Panc1 (cell line): ENCODE results near the gene USP24. TPM values are rescaled to one million over a fixed set of nuclear protein-coding genes. Genes with fewer than 3 reads are reported as not detected.

Experiments
- ATAC-seq: fragments of 200-7000 bp; cut with Tn5 transposase; 2 replicates; pipeline ENCODE4 v1.9.1; 2020; ENCODE audit warnings: mild to moderate bottlenecking, moderate library complexity
- BruUV-seq: library from RNA; stranded (reverse); fragments of 400-500 nt; replicated peaks from 2 replicates; lab custom pipeline; 2021; lab: Mats Ljungman, UMichigan
- CTCF ChIA-PET: fragments of 300-600 bp; sonication (Branson Sonifier 250); formaldehyde crosslinking; loops from one replicate; lab custom pipeline; 2022; ENCODE audit warnings: antibody characterized with exemption; lab: Charles Lee
- POLR2A ChIA-PET: fragments of 300-600 bp; sonication (Branson Sonifier 250); formaldehyde crosslinking; loops from one replicate; lab custom pipeline; 2022; ENCODE audit warnings: antibody characterized with exemption; lab: Charles Lee
- DNase-seq: peaks from one replicate; pipeline ENCODE4 v3.0.0-alpha.2; 2010; ENCODE audit warnings: low read depth, low spot score
- H3K27ac ChIP-seq: 2 replicates; pipeline ENCODE4 v1.5.1; 2011; ENCODE audit warnings: mild to moderate bottlenecking, low read length, inconsistent platforms
- H3K27me3 ChIP-seq: fragments of 200-500 bp; sonication (Bioruptor generic); 2 replicates; pipeline ENCODE4 v1.6.0; 2014; ENCODE audit warnings: low read length, inconsistent platforms; ENCODE audit not compliant: control insufficient read depth, insufficient read depth
- H3K36me3 ChIP-seq: fragments of 200-500 bp; sonication (Bioruptor generic); 2 replicates; pipeline ENCODE4 v1.5.1; 2014; ENCODE audit warnings: inconsistent platforms, mild to moderate bottlenecking, low read length, moderate library complexity; ENCODE audit not compliant: control insufficient read depth, insufficient read depth
- H3K4me1 ChIP-seq: 2 replicates; pipeline ENCODE4 v1.5.1; 2011; ENCODE audit warnings: inconsistent platforms, mild to moderate bottlenecking, low read length, moderate library complexity; ENCODE audit not compliant: control insufficient read depth, insufficient read depth
- H3K4me3 ChIP-seq, 2 experiments: 2 replicates each; pipeline ENCODE4 v1.5.1; 2011 to 2012; ENCODE audit warnings: low read depth in 2 of 2, low read length in 2 of 2, mild to moderate bottlenecking in 2 of 2, inconsistent platforms in 1 of 2, moderate library complexity in 1 of 2
- H3K9me3 ChIP-seq: fragments of 200-500 bp; sonication (Bioruptor generic); 2 replicates; pipeline ENCODE4 v1.5.1; 2014; ENCODE audit warnings: low read depth, mild to moderate bottlenecking, inconsistent platforms, low read length, moderate library complexity; ENCODE audit not compliant: control insufficient read depth, insufficient read depth
- CTCF ChIP-seq: fragments of 450-650 bp; IDR thresholded peaks from 2 replicates; pipeline ENCODE4 v1.5.1; 2017; ENCODE audit warnings: mild to moderate bottlenecking
- POLR2AphosphoS5 ChIP-seq: IDR thresholded peaks from 2 replicates; pipeline ENCODE4 v1.6.1; 2012; ENCODE audit warnings: mild to moderate bottlenecking, low read depth, low read length, moderate library complexity
- REST ChIP-seq, 2 experiments: IDR thresholded peaks; 2 replicates each; pipeline ENCODE4 v1.6.1; 2011 to 2012; ENCODE audit warnings: low read depth in 2 of 2, control low read depth in 1 of 2, low read length in 1 of 2, mild to moderate bottlenecking in 1 of 2, moderate library complexity in 1 of 2; ENCODE audit not compliant: insufficient read depth in 1 of 2
- SIN3A ChIP-seq: IDR thresholded peaks from 2 replicates; pipeline ENCODE4 v1.6.1; 2012; ENCODE audit warnings: low read depth, mild to moderate bottlenecking, low read length, moderate library complexity, borderline replicate concordance; ENCODE audit not compliant: insufficient read depth
- TCF7L2 ChIP-seq: IDR thresholded peaks from 2 replicates; pipeline ENCODE4 v1.6.1; 2011; ENCODE audit warnings: mild to moderate bottlenecking, low read depth, low read length, inconsistent platforms
- in situ Hi-C: cut with HindIII; loops from 2 replicates; pipeline ENCODE4 v1.10.0; 2016; ENCODE audit warnings: low sequenced_read_pairs, low pct_unique_long_range_greater_than_20kb
- intact Hi-C: fragments of 100-400 bp; cut with micrococcal nuclease; formaldehyde crosslinking; loops from one replicate; pipeline ENCODE4 v1.10.0; 2022; ENCODE audit not compliant: unreplicated experiment
- total RNA-seq: library from RNA; stranded (reverse); gene quantifications from one replicate; pipeline ENCODE4 v1.2.1, GENCODE V29; 2021; ENCODE audit not compliant: unreplicated experiment

Gene USP24
- total RNA-seq, 1 experiment from 2014 or later, result 52.2 TPM

- Histone ChIP-seq H3K4me1 (no peaks in the 10 kb centered on the region), H3K4me3 (no peak overlapping the region), H3K27me3 (no peaks in the 10 kb centered on the region), H3K9me3 (no peaks in the 10 kb centered on the region), H3K27ac (no peak overlapping the region), H3K36me3 (no peaks in the 10 kb centered on the region)
- intact Hi-C loops, result no loop called here
- in situ Hi-C loops, result no loop called here
- no TSS peak for BruUV-seq
- ChIA-PET POLR2A (no interaction called here), CTCF (no interaction called here)
- DNase-seq (no peak), ATAC-seq (no peak)
- no peak for TF ChIP-seq TCF7L2
- TF ChIP-seq CTCF, result no peak
- no peak for TF ChIP-seq POLR2AphosphoS5
- TF ChIP-seq REST (IDR thresholded peaks at IDR 0.05; ENCODE audit: insufficient read depth in 1 of 2, low read depth in 2 of 2, low read length in 1 of 2), result no peak
- TF ChIP-seq SIN3A, result no peak
These were observed 168.3 kb downstream of the USP24 start for GRCh38 chr1:55046871-55047270.

GRCh38 chr1:55045430-55045829 is 169.7 kb downstream of the USP24 start:
- H3K27ac ChIP-seq, result no peak overlapping the region
- CTCF ChIA-PET, result no interaction called here

More at GRCh38 chr1:55045430-55045829, 169.7 kb downstream of the USP24 start:
- Histone ChIP-seq H3K27me3 (peaks cover 5% of the 10 kb centered on the region), H3K4me3 (no peak overlapping the region), H3K4me1 (peaks cover 5% of the 10 kb centered on the region; the same call in 1 of the 2 replicates), H3K36me3 (no peaks in the 10 kb centered on the region), H3K9me3 (no peaks in the 10 kb centered on the region)
- no TSS peak for BruUV-seq
- no peak for TF ChIP-seq POLR2AphosphoS5
- no peak for TF ChIP-seq CTCF
- TF ChIP-seq TCF7L2, result no peak
- no peak for TF ChIP-seq SIN3A
- no peak for TF ChIP-seq REST (IDR thresholded peaks at IDR 0.05; ENCODE audit: insufficient read depth in 1 of 2, low read depth in 2 of 2, low read length in 1 of 2)
- ATAC-seq (no peak), DNase-seq (no peak)
- in situ Hi-C loops (no loop called here), intact Hi-C loops (no loop called here)
- POLR2A ChIA-PET, result no interaction called here
